Measurements from ENCODE around the gene SCN11A. TPM values are rescaled to one million over a fixed set of nuclear protein-coding genes. Genes with fewer than 3 reads are reported as not detected.

The SCN11A gene
- total and polyA plus RNA-seq, 9 of the 15 experiments (the other 6 are each of a cell fraction or from before 2014, with no cell fraction given), result 0.01 to 0.05 (median 0.04) TPM; not detected in 6

DNA sequence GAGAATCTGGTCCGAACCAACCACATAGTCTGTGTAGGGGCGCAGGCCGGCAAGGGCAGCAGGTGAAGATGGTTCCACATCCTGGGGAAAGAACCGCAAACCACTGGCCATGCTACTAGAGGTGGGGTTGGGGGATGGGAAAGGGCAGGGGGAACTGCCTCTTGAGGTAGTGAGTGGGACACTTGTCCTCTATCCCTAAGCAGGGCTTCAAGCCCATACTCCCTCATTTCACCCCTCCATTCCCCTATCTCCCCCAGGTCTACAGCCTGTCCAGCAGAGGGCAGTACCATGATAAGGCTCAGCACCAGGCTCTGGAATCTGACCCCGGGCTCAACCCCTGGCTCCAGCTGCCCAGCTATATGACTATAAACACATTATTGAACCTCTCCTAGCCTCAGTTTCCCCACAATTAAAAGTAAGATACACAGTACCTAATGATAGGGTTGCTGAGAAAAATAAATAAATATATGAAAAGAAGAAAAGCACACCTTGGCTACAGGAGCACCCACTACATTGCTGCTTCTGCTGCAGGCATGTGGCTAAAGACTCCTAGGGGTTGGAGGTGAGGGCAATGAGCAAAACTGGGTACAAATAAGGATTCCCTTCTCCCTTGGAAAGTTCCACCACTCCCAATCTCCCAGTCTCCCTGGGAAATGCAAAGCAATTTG lies 49.4 kb upstream of the SCN11A start:
- CTCF ChIA-PET (ENCODE audit: low intra/inter-chr PET ratio), result interaction anchor here (0.6 to 1.0 kb wide), 6 partner anchors 88 to 271 kb away, joined by 3 to 6 read pairs (median 3); no protein-coding TSS in a partner anchor
- peak; percentile 78 for FAIRE-seq
- peaks cover 10 to 23% of the 10 kb centered on the region in 2 experiments; a peak in 4 of 5 replicates for H3K4me1 ChIP-seq (replicated peaks in 1 of 2; ENCODE audit: control insufficient read depth in 2 of 2, insufficient read depth in 2 of 2, low read length in 2 of 2)
- TF ChIP-seq SMARCA4 (IDR thresholded peaks at IDR 0.05), result no peak
- no peak for TF ChIP-seq ZBTB40 (IDR thresholded peaks at IDR 0.05)
- 0 out of 2 replicates have a peak, but pooled peaks have one; percentile 2 for TF ChIP-seq ZBTB40 (CRISPR knock-in tag; IDR thresholded peaks at IDR 0.05)
- TF ChIP-seq SMC3 (conservative IDR thresholded peaks at IDR 0.05; ENCODE audit: insufficient read depth, low read depth, low read length), result peak; percentile 51; the same call in 1 of the 2 replicates
- no peak for TF ChIP-seq KAT2B (IDR thresholded peaks at IDR 0.05; ENCODE audit: low read depth, low read length)
- 0 out of 2 replicates have a peak, but pooled peaks have one; percentile 41 for TF ChIP-seq XRCC5 (IDR thresholded peaks at IDR 0.05; ENCODE audit: low read depth, low read length)
- no peak for TF ChIP-seq JUN (IDR thresholded peaks at IDR 0.05; ENCODE audit: borderline replicate concordance, low read depth, low read length)
- TF ChIP-seq JUN (CRISPR knock-in tag; IDR thresholded peaks at IDR 0.05; ENCODE audit: borderline replicate concordance), result 0 out of 2 replicates have a peak, but pooled peaks have one; percentile 51
- peak; percentile 48; the same call in 1 of the 2 replicates for TF ChIP-seq ZNF740 (CRISPR knock-in tag; IDR thresholded peaks at IDR 0.05)
- TF ChIP-seq ZNF740 (tag; IDR thresholded peaks at IDR 0.05), result no peak

More for the DNA sequence above, 49.4 kb upstream of the SCN11A start:
- no peak overlapping the region for H3K4me3 ChIP-seq
- no peak overlapping the region for H3K27ac ChIP-seq (ENCODE audit: extremely low read depth, low read depth, low read length)
- no peak overlapping the region for H2AFZ ChIP-seq (ENCODE audit: low read depth, low read length)
- ATAC-seq (peak; percentile 83), DNase-seq (ENCODE audit: extremely low read depth in 1 of 4, low spot score in 3 of 4) (peak; percentile 70 to 85 (median 84))
- H4K20me1 ChIP-seq (replicated peaks; ENCODE audit: control insufficient read depth, insufficient read depth, low read length), result peaks cover 17% of the 10 kb centered on the region
- no peaks in the 10 kb centered on the region for H3K9me3 ChIP-seq (replicated peaks; ENCODE audit: control insufficient read depth, insufficient read depth, low read depth, low read length)
- WGBS (ENCODE audit: insufficient coverage, low coverage, missing lambda C conversion rate), result 92% methylated on average over 5 of the region's 5 CpGs
- no peaks in the 10 kb centered on the region for H3K27me3 ChIP-seq (ENCODE audit: control insufficient read depth in 2 of 2, insufficient read depth in 2 of 2, low read length in 2 of 2)
- H3K36me3 ChIP-seq (ENCODE audit: control insufficient read depth, insufficient read depth, low read length), result peaks cover 81% of the 10 kb centered on the region
- intact Hi-C loops (cut with micrococcal nuclease) (loop anchor here (2.0 kb wide), 1 partner anchor 188 kb away; no protein-coding TSS in a partner anchor), in situ Hi-C loops (cut with MboI) (no loop called here)
- peaks cover 38% of the 10 kb centered on the region for H3K79me2 ChIP-seq (ENCODE audit: control insufficient read depth, insufficient read depth, low read length)
- no TSS peak for BruUV-seq (replicated peaks)
- no peak overlapping the region for H3K4me2 ChIP-seq (ENCODE audit: insufficient read depth, low read length)
- H3K9ac ChIP-seq (ENCODE audit: insufficient read depth in 1 of 2, low read depth in 2 of 2, low read length in 2 of 2), result no peak overlapping the region
- POLR2A ChIA-PET, result no interaction called here
- H3K9me1 ChIP-seq (ENCODE audit: control insufficient read depth, insufficient read depth, low read length), result peaks cover 4% of the 10 kb centered on the region
